ENCODE data around the gene TAF1B.

Gene TAF1B

GRCh38 chr2:9941196-9941995 is 98.1 kb downstream of the TAF1B start:
- no peak for DNase-seq (ENCODE audit: low read depth in 2 of 2)

DNA sequence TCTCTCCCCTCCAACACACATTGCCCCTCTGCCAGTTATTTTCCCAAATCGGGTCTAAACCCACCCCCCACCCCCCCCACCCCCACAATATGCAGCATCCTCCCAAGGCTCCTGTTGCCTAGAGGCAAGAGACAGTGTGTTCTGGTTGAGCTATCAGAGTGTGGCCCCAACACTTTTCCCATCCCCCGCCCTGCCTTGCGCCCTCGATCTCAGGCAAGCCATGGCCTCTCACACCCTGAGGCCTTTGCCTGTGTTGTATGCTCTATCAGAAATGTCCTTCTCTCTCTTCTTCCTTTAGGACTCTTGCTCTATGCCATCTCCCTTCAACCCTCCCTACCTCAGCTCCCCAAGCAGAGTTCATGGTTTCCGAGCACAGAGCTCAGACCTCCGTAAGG is 98.7 kb downstream of the TAF1B start:
- DNase-seq (ENCODE audit: low read depth in 2 of 2), result no peak

DNA sequence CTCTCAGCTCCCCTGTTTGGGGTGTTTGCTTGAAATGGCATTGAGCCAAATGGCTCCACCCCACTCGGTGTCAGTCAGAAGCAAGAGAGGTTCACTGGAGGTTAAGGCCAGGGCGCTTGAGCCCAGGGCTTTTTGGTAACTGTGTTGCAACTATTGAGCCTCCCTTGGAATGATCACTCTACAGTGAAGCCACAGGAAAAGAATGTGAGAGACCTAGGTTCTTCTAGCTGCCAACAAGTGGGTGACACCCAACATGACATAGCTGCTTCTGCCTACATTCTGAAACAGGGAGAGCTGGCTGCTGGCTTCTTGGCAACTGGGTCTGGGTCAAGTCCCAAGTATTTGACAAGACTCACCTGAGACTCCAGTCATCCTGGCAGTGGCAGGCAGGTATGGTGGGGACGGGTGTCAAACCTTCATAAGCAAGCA is 101.1 kb downstream of the TAF1B start:
- no peak for DNase-seq (ENCODE audit: low read depth in 2 of 2)

DNA sequence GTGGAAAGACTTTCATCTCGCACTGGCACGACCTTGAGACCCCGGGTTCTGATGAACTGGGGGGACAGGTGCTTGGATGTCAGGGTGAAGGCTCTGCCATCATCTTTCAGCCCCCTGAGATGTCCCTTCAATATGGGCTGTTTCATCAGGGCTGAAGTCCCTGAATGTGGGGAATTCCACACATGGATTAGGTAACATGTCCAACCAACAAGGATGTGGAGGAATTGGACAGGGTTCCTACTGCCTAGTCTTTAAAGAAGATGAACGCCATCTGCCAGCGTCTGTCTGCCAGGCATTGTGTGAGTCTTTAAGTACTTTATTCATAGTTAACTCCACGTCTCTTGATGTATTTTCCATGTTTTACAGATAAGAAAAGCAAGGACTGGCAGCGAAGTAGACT is 102.3 kb downstream of the TAF1B start:
- DNase-seq (ENCODE audit: low read depth in 2 of 2), result no peak

DNA sequence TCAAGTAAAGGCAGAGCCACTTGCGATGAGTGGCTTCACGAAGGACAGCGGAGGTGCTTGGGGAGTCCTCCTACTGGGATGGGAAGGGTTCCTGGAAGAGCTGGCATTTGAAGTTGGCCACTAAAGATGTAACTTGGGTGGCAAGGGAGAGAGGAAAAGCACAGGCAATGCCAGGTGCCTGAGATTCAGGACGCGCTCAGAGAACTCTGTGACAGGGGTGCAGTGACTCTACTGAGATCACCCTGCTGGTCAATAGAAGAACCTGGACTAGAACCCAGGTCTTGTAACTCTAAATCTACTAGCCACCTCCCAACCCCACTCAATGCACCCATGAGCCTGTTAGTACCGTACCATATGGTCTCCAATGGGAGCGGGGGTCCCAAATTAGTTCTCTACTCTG is 102.8 kb downstream of the TAF1B start:
- DNase-seq (ENCODE audit: low read depth in 2 of 2), result no peak

GRCh38 chr2:9946818-9947217 is 103.5 kb downstream of the TAF1B start:
- DNase-seq (ENCODE audit: low read depth in 2 of 2), result no peak

GRCh38 chr2:9948721-9949120 is 105.4 kb downstream of the TAF1B start:
- no peak for DNase-seq (ENCODE audit: low read depth in 2 of 2)

DNA sequence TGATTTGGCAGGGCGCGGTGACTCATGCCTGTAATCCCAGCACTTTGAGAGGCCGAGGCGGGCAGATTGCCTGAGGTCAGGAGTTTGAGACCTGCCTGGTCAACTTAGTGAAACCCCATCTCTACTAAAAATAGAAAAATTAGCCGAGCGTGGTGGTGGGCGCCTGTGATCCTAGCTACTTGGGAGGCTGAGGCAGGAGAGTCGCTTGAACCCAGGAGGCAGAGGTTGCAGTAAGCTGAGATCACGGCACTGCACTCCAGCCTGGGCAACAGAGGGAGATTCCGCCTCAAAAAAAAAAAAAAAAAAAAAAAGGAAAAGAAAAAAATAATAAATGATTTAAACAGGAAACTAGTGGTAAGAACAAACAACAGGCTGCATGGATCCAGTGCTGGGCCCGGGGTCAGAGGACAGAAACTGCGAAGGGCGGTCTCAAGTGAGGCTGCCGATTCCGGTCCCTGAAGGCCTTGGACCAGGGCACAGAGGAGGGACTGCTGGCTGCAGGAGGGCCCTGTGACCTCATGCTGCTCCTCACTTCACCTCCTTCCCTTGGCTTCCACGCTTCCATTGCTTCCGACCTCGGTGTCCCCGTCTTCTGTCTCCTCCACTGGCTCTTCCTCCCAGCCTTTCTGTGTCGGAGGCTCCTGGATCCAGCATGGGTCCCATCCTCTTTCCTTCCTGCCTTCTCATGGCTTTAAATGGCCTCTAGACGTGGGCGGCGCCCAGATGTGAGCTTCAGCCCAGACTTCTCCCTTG is 106.1 kb downstream of the TAF1B start:
- DNase-seq (ENCODE audit: low read depth in 2 of 2), result no peak

- no peak for DNase-seq (ENCODE audit: low read depth in 2 of 2)
Measured at GRCh38 chr2:9949992-9950520, 106.8 kb downstream of the TAF1B start.

DNA sequence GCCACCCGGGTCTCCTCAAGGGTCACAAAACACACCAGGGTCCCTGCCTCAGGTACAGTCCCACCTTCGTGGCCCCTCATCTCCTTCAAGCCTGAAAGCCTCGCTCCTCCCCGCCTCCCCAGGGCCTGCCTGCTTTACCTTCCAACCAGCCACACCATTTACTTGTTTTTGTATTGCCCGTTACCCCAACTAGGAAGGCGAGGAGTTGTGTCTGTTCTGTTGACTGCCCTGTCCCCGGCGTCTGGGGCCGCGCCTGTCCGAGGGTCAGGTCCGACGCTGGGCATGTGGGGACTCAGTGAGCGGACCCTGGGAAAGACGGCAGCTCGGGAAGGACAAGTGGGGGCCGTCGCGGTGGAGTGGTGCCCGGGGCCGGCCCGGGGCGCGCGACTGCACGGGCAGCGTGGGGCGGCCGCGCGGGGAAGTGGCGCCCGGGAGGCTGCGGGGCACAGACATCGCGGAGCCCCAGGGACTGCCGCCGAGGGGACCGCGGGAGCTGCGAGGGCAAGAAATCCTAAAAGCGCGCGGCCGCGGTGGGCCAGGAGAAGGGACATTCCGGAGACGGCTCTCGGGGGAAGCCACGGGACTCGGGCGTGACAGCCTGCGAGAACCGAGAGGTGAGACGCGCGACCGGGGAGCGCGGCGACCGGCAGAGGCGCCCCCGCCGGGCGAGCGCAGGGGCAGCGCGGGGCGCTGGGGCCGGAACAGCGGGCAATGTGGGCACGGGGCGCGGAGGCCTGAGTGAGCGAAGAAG is 107.4 kb downstream of the TAF1B start:
- peak in 1 of 2 donors; percentile 9 for DNase-seq (ENCODE audit: low read depth in 2 of 2)

- no peak for DNase-seq (ENCODE audit: low read depth in 2 of 2)
Measured at GRCh38 chr2:9951272-9951521, 107.9 kb downstream of the TAF1B start.

GRCh38 chr2:9951522-9952285 is 108.4 kb downstream of the TAF1B start, which contains the start of gene GRHL1:
Gene GRHL1, plus strand, starts transcription at chr2:9951693. Its CDS starts 141 bp downstream, at chr2:9951834.
- peak; percentile 82 to 83 for DNase-seq (ENCODE audit: low read depth in 2 of 2)

DNA sequence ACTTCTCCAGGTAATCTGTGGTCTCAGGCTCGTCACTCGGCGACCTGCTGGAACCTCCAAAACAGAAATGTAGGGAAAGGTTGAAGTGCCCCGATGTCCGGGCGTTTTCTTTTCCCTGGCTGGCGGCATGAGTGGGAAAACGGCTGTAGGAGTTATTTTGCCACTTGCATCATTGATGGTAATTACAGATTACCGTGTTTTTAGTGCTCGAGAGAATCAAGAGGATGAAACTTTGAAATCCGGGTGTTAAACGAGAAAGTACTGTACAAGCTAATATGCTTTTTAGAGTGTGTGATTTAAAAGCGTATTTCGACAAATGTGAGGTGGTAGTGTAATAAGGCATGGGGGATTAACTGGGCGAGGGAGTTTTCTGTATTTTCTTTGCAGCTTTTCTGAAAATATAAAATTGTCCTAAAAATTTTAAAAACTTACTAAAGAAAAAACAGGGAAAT is 109.0 kb downstream of the TAF1B start:
- no peak for DNase-seq (ENCODE audit: low read depth in 2 of 2)

GRCh38 chr2:9952856-9953503 is 109.7 kb downstream of the TAF1B start:
- no peak for DNase-seq (ENCODE audit: low read depth in 2 of 2)

DNA sequence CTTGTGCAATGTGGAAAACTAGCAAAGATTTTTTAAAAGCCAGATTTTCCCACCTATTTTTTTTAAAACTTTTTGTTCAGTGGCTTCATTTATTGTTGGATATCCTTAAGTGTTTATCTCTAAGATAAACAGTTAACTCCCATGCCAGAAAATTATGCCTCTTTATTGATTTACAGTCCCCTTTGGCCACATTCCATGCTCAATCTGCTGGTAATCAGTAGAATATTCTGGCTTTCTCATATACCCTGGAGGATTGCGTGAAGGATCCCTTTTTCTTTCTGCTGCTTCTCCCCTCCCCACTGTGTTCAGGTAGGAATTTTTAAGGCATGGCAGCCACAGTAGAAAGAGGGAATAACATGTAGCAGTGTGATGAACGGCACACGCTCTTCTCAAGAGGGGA is 110.9 kb downstream of the TAF1B start:
- DNase-seq (ENCODE audit: low read depth in 2 of 2), result no peak

GRCh38 chr2:9958057-9958456 is 114.8 kb downstream of the TAF1B start:
- no peak for DNase-seq (ENCODE audit: low read depth in 2 of 2)

GRCh38 chr2:9959262-9959661 is 116.0 kb downstream of the TAF1B start:
- no peak for DNase-seq (ENCODE audit: low read depth in 2 of 2)

GRCh38 chr2:9961013-9961412 is 117.7 kb downstream of the TAF1B start:
- DNase-seq (ENCODE audit: low read depth in 2 of 2), result no peak

- no peak for DNase-seq (ENCODE audit: low read depth in 2 of 2)
Measured at GRCh38 chr2:9964334-9964980, 121.2 kb downstream of the TAF1B start.

DNA sequence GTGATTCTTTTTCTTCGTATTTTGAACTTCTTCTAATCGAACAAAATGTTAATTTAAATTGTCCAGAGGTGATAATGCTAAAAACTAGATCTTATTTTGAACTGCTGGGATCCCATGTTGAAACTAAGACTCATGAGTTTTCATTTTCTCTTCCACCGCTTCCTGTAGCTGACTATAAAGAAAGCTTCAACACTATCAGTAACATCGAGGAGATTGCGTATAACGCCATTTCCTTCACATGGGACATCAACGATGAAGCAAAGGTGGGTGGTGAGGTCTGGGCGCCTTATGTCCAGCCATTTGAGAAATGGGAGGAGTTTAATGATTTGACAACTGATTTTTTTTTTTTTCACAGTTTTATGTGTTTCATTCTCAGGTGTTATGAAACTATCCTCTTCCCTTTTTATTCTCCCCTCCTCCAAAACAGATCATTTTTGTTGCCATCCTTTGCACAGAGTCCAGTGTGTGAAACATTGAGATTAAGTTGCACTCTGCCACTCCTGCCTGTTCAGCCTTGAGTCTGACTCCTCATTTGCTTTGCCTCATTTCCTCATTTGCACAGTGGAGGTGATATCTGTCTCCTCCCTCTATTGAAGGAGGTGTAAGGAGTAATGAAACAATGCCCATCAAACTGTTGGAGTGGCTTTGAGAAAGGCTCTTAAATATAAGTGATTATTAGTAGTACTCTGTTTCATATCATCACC is 122.0 kb downstream of the TAF1B start:
- DNase-seq (ENCODE audit: low read depth in 2 of 2), result no peak

Measured in stimulated activated CD4-positive, alpha-beta T cell treated with anti-CD3 and anti-CD28 coated beads, Interleukin-1b, Interleukin-23, amount 100 ng/mL, for 1 hour (primary cell).